ENCODE measurements around the gene METAP1D.
"Not testable (repeated sequence)": the region's sequence is repeated elsewhere in the genome, so short reads cannot be mapped to it uniquely, and the experiment has no call there.

Gene METAP1D

GRCh38 chr2:172049567-172050120 is 49.9 kb downstream of the METAP1D start:
- DNase-seq = no peak

GRCh38 chr2:172050479-172051125 is 50.8 kb downstream of the METAP1D start:
- no peak for DNase-seq

DNA sequence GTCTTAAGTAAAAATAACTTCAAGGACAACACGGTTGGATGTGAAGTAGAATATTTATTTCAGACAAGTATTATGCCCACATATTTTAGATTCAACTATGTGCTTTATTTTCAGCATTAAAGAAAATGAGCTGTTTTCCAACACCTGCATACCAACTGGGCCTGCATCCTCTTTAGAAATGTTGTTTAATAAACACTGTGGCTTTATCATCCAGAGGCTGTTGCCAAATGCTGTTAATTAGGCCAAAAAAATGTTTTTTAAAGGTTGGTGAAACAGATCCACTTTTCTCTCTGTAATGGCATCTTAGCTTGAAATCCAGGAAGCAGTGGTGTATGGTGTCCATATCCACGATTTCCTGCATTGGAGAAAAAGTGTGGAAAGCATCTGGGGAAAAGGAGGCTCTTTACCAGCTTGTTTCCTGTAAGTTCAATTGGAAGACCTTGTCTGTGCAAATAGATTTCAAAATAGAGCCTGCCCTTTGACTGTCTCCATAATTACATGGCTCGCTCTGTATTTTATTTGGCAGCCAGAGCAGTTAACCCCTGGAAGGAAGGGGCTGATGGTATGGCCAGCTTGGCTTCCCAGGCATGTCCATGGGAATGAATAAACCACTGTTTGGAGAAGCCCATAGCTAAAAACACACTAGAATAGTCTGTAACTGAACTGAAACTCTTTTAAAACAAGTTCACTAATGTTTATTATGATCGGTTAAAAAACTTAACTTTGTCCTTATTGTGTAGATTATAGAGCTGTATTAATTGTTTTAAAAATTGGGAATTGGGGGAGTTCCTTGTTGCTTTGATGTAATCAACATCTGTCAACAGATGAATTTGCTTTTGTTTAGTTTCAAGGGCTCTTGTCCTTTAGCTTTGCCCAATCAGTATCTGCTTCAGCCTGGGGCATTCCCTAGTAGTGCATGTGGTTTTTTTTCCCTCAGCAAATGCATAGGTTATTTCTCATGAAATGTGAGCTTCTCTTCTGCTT is 52.5 kb downstream of the METAP1D start:
- no peak for DNase-seq

GRCh38 chr2:172053486-172053885 is 53.7 kb downstream of the METAP1D start:
- DNase-seq = no peak

- DNase-seq = no peak
Observed at GRCh38 chr2:172056293-172056692, 56.5 kb downstream of the METAP1D start.

- no peak for DNase-seq
Observed at GRCh38 chr2:172058660-172059059, 58.9 kb downstream of the METAP1D start.

GRCh38 chr2:172060118-172060517 is 60.4 kb downstream of the METAP1D start:
- DNase-seq = not testable (repeated sequence)

DNA sequence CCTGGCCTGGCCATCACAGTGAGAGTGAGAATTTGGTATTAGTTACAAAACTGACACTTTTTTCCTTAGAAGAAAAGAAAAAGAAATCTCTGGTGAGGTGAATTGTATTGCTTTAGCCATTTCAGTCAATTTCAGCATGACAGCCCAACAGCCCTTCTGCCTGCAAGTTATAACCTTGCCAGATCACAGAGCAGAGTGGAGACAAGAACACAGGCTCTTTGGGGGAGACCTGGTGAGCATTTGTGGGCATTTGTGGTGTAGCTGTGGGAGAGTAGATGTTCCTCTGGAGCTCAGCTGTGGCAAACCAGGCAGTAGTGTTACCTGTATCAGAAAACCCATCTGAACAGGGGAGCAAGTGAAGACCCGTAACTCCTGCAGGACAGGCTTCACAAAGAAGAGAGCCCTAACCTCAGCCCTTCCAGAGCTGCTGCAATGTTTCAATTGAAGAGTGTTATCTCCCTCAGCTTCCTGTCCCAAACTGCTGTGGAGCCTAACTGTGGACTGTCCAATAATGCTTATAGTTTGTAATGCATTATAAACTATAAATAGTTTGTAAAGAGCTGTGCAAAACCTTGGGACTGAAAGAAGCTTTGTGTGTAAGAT is 62.8 kb downstream of the METAP1D start:
- no peak for DNase-seq

DNA sequence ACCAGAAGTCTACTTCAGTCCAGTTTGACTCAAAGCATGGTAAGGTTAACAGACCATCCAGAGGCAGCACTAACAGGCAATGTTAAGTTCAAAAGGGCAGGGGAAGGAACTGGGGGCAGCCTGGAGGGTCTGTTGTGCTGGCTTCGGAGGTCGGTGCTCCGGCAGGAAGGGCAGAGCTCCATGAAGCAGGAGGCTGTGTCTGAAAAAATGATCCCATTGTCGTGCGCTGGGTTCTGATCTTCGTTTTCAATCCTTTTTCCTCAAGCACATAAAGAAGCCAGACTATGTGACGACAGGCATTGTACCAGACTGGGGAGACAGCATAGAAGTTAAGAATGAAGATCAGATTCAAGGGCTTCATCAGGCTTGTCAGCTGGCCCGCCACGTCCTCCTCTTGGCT is 63.7 kb downstream of the METAP1D start:
- no peak for DNase-seq

DNA sequence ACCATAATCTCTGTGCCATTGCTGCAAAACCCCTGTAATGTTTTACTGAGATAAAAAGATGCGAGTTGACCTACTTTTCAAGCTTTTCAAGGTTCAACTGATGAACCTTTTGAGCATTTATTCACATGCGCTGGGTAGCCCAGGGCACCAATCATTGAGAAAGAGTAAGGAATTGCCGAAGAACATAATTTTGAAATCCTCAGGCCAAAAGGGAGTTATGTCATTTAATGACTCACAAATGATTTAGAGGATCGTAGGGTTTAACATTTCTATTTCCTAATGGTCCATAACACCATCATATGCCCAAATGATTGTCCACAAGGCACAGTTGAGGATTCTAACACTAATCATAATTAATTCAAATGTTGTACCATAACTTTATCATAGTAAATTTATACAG is 65.4 kb downstream of the METAP1D start:
- no peak for DNase-seq

GRCh38 chr2:172066394-172066886 is 66.7 kb downstream of the METAP1D start:
- no peak for DNase-seq

DNA sequence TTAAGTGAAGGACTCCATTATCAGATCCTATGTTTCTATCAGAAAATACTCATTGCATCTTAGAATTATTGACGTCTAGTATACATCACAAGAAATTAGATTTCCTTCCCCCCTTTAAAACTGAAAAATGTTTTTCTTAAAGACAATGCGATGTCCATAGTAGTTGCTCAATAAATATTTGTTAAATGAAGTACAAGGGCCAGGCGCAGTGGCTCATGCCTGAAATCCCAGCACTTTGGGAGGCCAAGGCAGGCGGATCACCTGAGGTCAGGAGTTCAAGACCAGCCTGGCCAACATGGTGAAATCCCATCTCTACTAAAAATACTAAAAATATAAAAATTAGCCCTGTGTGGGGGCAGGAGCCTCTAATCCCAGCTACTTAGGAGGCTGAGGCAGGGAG is 68.2 kb downstream of the METAP1D start:
- not testable (repeated sequence) for DNase-seq

GRCh38 chr2:172070936-172071335 is 71.2 kb downstream of the METAP1D start:
- no peak for DNase-seq

GRCh38 chr2:172072303-172072702 is 72.5 kb downstream of the METAP1D start:
- DNase-seq = no peak

GRCh38 chr2:172072706-172073105 is 73.0 kb downstream of the METAP1D start:
- DNase-seq = no peak

GRCh38 chr2:172073518-172073917 is 73.8 kb downstream of the METAP1D start:
- DNase-seq = no peak

DNA sequence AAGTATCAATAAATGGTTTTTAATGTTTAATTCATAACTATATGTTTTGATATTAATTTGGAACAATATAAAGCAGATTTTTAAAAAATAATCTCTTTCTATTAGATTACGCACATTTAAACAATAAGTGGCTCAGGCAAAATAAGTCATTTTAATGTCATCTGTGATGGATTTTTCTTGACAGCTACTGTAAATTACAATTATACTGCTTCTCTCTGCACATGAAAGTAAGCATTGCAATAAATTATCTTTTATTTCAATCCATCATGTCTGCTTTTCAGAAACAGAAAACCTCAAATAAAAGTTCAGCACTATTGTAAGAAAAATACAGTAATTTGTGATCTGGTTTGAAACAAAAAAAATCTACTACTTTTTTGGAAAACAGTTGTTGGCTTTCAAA is 74.5 kb downstream of the METAP1D start:
- DNase-seq = no peak

- no peak for DNase-seq
Observed at GRCh38 chr2:172079416-172079815, 79.7 kb downstream of the METAP1D start.

- no peak for DNase-seq
Observed at GRCh38 chr2:172079838-172080640, 80.3 kb downstream of the METAP1D start.

DNA sequence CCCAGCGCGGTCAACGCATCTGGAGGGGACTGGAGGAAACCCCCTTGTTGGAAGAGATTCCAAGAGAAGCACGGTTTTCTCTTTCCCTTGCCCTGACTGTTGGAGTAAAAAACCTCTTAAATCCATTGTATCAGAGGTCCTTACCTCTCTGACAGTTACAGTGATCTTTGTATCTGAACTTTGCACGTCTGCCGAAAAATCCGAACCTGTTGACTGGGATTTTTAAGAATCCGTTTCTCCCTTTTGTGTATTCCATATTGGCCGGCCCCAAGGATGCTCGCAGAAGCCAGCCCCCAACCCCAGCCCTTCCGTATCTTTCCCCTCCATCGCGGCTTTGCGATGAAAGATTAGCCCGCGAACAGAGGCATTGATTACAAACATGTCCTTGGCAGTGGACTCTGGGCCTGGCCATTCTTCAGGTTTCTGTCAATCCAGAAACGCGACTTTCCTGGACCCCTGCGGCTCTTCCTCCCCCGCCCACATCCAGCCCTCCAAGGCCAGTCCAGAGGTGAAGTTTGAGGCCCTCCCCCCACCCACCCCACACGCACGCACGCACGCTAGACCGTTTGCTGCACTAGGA is 81.0 kb downstream of the METAP1D start:
- DNase-seq = no peak

GRCh38 chr2:172081221-172082022 is 81.7 kb downstream of the METAP1D start:
- DNase-seq = no peak
